Embryonic facial prominence (tissue), 1 donor: ENCODE results near the gene INTS3.
"Not testable (repeated sequence)": the region's sequence is repeated elsewhere in the genome, so short reads cannot be mapped to it uniquely, and the experiment has no call there.

Experiments
- DNase-seq: peaks from one replicate; pipeline ENCODE4 v3.0.0-alpha.2; 2016; ENCODE audit errors: extremely low spot score

INTS3 gene

GRCh38 chr1:153754266-153754665 lies 26.4 kb downstream of the INTS3 start:
- no peak for DNase-seq

- DNase-seq, result no peak
These were observed 32.6 kb downstream of the INTS3 start for GRCh38 chr1:153760440-153760839.

GRCh38 chr1:153763365-153764225 lies 35.7 kb downstream of the INTS3 start:
- DNase-seq, result no peak

- no peak for DNase-seq
These were observed 36.5 kb downstream of the INTS3 start for GRCh38 chr1:153764310-153764709.

GRCh38 chr1:153766663-153767062 lies 38.8 kb downstream of the INTS3 start:
- not testable (repeated sequence) for DNase-seq

- no peak for DNase-seq
These were observed 39.7 kb downstream of the INTS3 start for GRCh38 chr1:153767519-153767918.

- no peak for DNase-seq
These were observed 40.7 kb downstream of the INTS3 start for GRCh38 chr1:153768316-153769181.

- no peak for DNase-seq
These were observed 41.4 kb downstream of the INTS3 start for GRCh38 chr1:153769221-153769620.

- DNase-seq, result no peak
These were observed 42.9 kb downstream of the INTS3 start for GRCh38 chr1:153770797-153771196.

GRCh38 chr1:153771261-153771660 lies 43.4 kb downstream of the INTS3 start:
- DNase-seq, result no peak

GRCh38 chr1:153771841-153772593 lies 44.2 kb downstream of the INTS3 start:
- DNase-seq, result no peak

- no peak for DNase-seq
These were observed 45.5 kb downstream of the INTS3 start for GRCh38 chr1:153773096-153773921.

- no peak for DNase-seq
These were observed 46.3 kb downstream of the INTS3 start for GRCh38 chr1:153774026-153774595.

GRCh38 chr1:153774780-153775457 lies 47.1 kb downstream of the INTS3 start, which contains the start of gene SLC27A3:
TSS of gene SLC27A3 (plus strand) at chr1:153775407. CDS start at chr1:153775498, 91 bp downstream.
- DNase-seq, result no peak

- DNase-seq, result peak; percentile 39
These were observed 47.8 kb downstream of the INTS3 start for GRCh38 chr1:153775458-153776327.

- DNase-seq, result no peak
These were observed 48.5 kb downstream of the INTS3 start for GRCh38 chr1:153776352-153776751.

GRCh38 chr1:153776845-153777370 lies 49.1 kb downstream of the INTS3 start:
- DNase-seq, result no peak

- DNase-seq, result no peak
These were observed 49.8 kb downstream of the INTS3 start for GRCh38 chr1:153777648-153778047.
